Prostate gland (tissue), 2 donors: ENCODE results near the gene SLIT3.

Experiments
- POLR2A ChIP-seq: fragments of 450-650 bp; IDR thresholded peaks from one replicate; pipeline ENCODE4 v1.6.1; 2016; ENCODE audit warnings: antibody characterized with exemption, mild to moderate bottlenecking
- POLR2AphosphoS5 ChIP-seq: sonication (generic); formaldehyde crosslinking; IDR thresholded peaks from one replicate; pipeline ENCODE4 v1.6.1; 2017; ENCODE audit warnings: antibody characterized with exemption
- TF ChIP-seq, protein P1 (sequence below), 4 experiments: fragments of 200-600 bp in 2 of 4; fragments of 450-650 bp in 2 of 4; sonication (generic) in 2 of 4; IDR thresholded peaks; 1 replicate in 3 of 4; 2 replicates in 1 of 4; pipeline ENCODE4 v1.5.1; 2016 to 2019; ENCODE audit warnings: antibody characterized with exemption in 4 of 4, mild to moderate bottlenecking in 2 of 4, moderate library complexity in 2 of 4

DNA sequence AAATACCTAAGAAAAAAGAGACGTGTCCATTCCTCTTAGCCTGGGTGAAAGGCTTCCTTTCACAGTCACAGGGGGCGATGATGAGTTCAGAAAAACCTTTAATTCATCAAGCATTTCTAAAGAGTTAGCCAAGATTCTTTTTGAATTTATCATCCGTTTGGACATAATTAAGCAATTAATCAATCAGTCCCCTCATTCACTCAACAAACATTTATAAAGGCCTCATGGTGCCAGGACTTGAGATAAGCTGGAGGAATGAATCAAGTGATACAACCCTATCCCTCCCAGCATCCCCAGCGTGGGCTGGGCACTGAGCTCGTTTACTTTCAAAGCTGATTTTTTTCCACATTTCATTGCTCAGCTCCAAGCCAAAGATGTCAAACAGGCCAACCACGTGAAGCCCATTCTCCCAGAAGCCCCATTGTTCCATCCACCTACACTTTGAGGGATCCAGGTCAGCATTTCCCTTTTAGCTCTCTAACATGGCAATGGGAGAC lies 140.5 kb downstream of the SLIT3 start:
- TF ChIP-seq, protein P1, sequence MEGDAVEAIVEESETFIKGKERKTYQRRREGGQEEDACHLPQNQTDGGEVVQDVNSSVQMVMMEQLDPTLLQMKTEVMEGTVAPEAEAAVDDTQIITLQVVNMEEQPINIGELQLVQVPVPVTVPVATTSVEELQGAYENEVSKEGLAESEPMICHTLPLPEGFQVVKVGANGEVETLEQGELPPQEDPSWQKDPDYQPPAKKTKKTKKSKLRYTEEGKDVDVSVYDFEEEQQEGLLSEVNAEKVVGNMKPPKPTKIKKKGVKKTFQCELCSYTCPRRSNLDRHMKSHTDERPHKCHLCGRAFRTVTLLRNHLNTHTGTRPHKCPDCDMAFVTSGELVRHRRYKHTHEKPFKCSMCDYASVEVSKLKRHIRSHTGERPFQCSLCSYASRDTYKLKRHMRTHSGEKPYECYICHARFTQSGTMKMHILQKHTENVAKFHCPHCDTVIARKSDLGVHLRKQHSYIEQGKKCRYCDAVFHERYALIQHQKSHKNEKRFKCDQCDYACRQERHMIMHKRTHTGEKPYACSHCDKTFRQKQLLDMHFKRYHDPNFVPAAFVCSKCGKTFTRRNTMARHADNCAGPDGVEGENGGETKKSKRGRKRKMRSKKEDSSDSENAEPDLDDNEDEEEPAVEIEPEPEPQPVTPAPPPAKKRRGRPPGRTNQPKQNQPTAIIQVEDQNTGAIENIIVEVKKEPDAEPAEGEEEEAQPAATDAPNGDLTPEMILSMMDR (IDR thresholded peaks at IDR 0.05) = no peak
- TF ChIP-seq POLR2A = no peak
- TF ChIP-seq POLR2AphosphoS5 = no peak
